ENCODE results near the gene RALGDS. TPM values are rescaled to one million over a fixed set of nuclear protein-coding genes. Genes with fewer than 3 reads are reported as not detected.

RALGDS gene
- total RNA-seq, 2 donors from 2014 or later: 26.7 to 30.1 TPM

- peaks cover 3% of the 10 kb centered on the region for H3K36me3 ChIP-seq
- peak overlapping the region; percentile 53 to 75 for H3K4me3 ChIP-seq
- H3K27me3 ChIP-seq: no peaks in the 10 kb centered on the region
- H3K27ac ChIP-seq: peak overlapping the region; percentile 75 to 80
- H3K4me1 ChIP-seq: peaks cover 0 to 34% of the 10 kb centered on the region in 2 donors
- no peak for TF ChIP-seq CTCF (IDR thresholded peaks at IDR 0.05)
- no peak for DNase-seq (ENCODE audit: low spot score)
- H3K9me3 ChIP-seq: no peaks in the 10 kb centered on the region
Observed at GRCh38 chr9:133162861-133163503, 41.9 kb upstream of the RALGDS start.

- Histone ChIP-seq H3K9me3 (no peaks in the 10 kb centered on the region), H3K27ac (peak overlapping the region; percentile 11 to 40), H3K4me1 (peaks cover 0 to 34% of the 10 kb centered on the region in 2 donors), H3K27me3 (no peaks in the 10 kb centered on the region), H3K36me3 (peaks cover 3% of the 10 kb centered on the region), H3K4me3 (no peak overlapping the region)
- no peak for TF ChIP-seq CTCF (IDR thresholded peaks at IDR 0.05)
- DNase-seq (ENCODE audit: low spot score): no peak
Observed at GRCh38 chr9:133161547-133161950, 40.5 kb upstream of the RALGDS start.

GRCh38 chr9:133160742-133161546 is 39.9 kb upstream of the RALGDS start:
- no peaks in the 10 kb centered on the region for H3K27me3 ChIP-seq
- DNase-seq (ENCODE audit: low spot score): peak; percentile 86
- H3K9me3 ChIP-seq: no peaks in the 10 kb centered on the region
- H3K36me3 ChIP-seq: peaks cover 3% of the 10 kb centered on the region
- H3K27ac ChIP-seq: peak overlapping the region; percentile 32 to 40
- H3K4me3 ChIP-seq: no peak overlapping the region
- peaks cover 0 to 34% of the 10 kb centered on the region in 2 donors for H3K4me1 ChIP-seq
- TF ChIP-seq CTCF (IDR thresholded peaks at IDR 0.05): peak; percentile 63 to 80

GRCh38 chr9:133158695-133159094 is 37.7 kb upstream of the RALGDS start:
- TF ChIP-seq CTCF (IDR thresholded peaks at IDR 0.05): no peak
- no peak for DNase-seq (ENCODE audit: low spot score)
- no peak overlapping the region for H3K4me3 ChIP-seq
- H3K36me3 ChIP-seq: peaks cover 3% of the 10 kb centered on the region
- no peaks in the 10 kb centered on the region for H3K27me3 ChIP-seq
- no peak overlapping the region for H3K27ac ChIP-seq
- H3K9me3 ChIP-seq: no peaks in the 10 kb centered on the region
- H3K4me1 ChIP-seq: peaks cover 0 to 24% of the 10 kb centered on the region in 2 donors

- H3K27me3 ChIP-seq: no peaks in the 10 kb centered on the region
- TF ChIP-seq CTCF (IDR thresholded peaks at IDR 0.05): no peak
- H3K36me3 ChIP-seq: peaks cover 3% of the 10 kb centered on the region
- H3K27ac ChIP-seq: no peak overlapping the region
- no peaks in the 10 kb centered on the region for H3K9me3 ChIP-seq
- no peak for DNase-seq (ENCODE audit: low spot score)
- H3K4me3 ChIP-seq: no peak overlapping the region
- H3K4me1 ChIP-seq: no peaks in the 10 kb centered on the region
Observed at GRCh38 chr9:133155156-133155555, 34.1 kb upstream of the RALGDS start.
